ENCODE measurements around the gene ERMP1. TPM values are rescaled to one million over a fixed set of nuclear protein-coding genes. Genes with fewer than 3 reads are reported as not detected.

The ERMP1 gene
- total RNA-seq, 1 donor from 2014 or later, result 7.6 TPM

DNA sequence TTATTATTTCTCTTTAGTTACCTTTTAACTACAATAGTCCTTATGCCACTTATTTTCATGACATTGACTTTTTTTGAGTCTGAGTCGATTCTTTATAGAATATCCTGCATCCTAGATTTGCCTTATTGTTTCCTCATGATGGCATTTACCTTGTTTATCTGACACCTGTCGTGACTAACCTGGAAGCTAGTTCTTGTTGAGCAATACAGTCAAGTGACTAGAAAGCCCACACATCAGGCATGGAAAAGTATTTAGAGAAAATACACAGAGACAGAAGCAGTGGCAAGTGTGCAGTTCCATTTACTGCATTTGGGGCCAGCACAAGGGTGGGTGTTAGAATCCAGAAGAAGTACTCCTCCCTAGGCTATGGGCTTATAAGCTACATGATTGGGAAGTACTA lies 97.8 kb downstream of the ERMP1 start:
- DNase-seq (ENCODE audit: low spot score), result no peak
- Mint-ChIP-seq H3K27ac (ENCODE audit: unreplicated experiment) (no peak overlapping the region), H3K4me3 (ENCODE audit: unreplicated experiment) (no peak overlapping the region), H3K9me3 (ENCODE audit: low read depth) (peaks cover 3% of the 10 kb centered on the region), H3K27me3 (ENCODE audit: low read depth) (no peaks in the 10 kb centered on the region), H3K36me3 (ENCODE audit: low read depth) (peaks cover 23% of the 10 kb centered on the region), H3K4me1 (ENCODE audit: low read depth) (no peaks in the 10 kb centered on the region)
- TF ChIP-seq, protein P1, sequence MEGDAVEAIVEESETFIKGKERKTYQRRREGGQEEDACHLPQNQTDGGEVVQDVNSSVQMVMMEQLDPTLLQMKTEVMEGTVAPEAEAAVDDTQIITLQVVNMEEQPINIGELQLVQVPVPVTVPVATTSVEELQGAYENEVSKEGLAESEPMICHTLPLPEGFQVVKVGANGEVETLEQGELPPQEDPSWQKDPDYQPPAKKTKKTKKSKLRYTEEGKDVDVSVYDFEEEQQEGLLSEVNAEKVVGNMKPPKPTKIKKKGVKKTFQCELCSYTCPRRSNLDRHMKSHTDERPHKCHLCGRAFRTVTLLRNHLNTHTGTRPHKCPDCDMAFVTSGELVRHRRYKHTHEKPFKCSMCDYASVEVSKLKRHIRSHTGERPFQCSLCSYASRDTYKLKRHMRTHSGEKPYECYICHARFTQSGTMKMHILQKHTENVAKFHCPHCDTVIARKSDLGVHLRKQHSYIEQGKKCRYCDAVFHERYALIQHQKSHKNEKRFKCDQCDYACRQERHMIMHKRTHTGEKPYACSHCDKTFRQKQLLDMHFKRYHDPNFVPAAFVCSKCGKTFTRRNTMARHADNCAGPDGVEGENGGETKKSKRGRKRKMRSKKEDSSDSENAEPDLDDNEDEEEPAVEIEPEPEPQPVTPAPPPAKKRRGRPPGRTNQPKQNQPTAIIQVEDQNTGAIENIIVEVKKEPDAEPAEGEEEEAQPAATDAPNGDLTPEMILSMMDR (IDR thresholded peaks at IDR 0.05), result no peak

Other genes starting within 250 kb of the ERMP1 start
- gene RIC1, start 204.0 kb downstream of the ERMP1 start, total RNA-seq, result 34.4 to 40.7 TPM (median 39.3 TPM) in 3 replicates
- gene MLANA, start 57.8 kb upstream of the ERMP1 start, total RNA-seq, result not detected in 3 replicates
- gene RANBP6, start 182.5 kb upstream of the ERMP1 start, total RNA-seq, result 14.4 to 21.5 TPM (median 16.4 TPM) in 3 replicates

Data from chondrocyte (in vitro differentiated cells).